GM13976 (cell line): ENCODE results near the gene DPP6.

Experiments used
- DNase-seq: peaks from one replicate; pipeline ENCODE4 v3.0.0; 2012; ENCODE audit warnings: low spot score
- in situ Hi-C: fragments of 300-500 bp; cut with MboI; formaldehyde crosslinking; loops from one replicate; pipeline ENCODE4 v1.12.0; 2022; ENCODE audit warnings: low sequenced_read_pairs, mixed read lengths, inconsistent platforms; ENCODE audit not compliant: unreplicated experiment
- TF ChIP-seq, protein P1 (sequence below): IDR thresholded peaks from 2 replicates; pipeline ENCODE4 v1.5.1; 2012; ENCODE audit warnings: borderline replicate concordance, mild to moderate bottlenecking; ENCODE audit not compliant: insufficient read depth; ENCODE audit errors: extremely low read depth, missing control alignments, control extremely low read depth

Gene DPP6

DNA sequence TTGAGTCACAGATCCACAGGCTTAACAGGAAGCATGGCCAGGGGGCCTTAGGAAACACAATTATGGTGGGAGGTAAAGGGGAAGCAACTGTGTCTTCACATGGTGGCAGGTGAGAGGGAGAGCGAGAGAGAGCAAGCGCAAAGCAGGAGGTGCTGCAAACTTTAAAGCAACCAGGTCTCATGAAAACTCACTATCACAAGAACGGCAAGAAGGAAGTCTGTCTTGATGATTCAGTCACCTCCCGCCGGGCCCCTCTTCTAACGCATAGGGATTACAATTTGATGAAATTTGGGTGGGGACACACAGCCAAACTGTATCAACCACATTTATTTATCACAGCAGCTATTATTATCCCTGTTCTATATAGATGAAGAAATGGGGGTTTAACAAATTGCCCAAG is 201.6 kb downstream of the DPP6 start:
- in situ Hi-C loops, result no loop called here
- DNase-seq, result no peak
- TF ChIP-seq, protein P1, sequence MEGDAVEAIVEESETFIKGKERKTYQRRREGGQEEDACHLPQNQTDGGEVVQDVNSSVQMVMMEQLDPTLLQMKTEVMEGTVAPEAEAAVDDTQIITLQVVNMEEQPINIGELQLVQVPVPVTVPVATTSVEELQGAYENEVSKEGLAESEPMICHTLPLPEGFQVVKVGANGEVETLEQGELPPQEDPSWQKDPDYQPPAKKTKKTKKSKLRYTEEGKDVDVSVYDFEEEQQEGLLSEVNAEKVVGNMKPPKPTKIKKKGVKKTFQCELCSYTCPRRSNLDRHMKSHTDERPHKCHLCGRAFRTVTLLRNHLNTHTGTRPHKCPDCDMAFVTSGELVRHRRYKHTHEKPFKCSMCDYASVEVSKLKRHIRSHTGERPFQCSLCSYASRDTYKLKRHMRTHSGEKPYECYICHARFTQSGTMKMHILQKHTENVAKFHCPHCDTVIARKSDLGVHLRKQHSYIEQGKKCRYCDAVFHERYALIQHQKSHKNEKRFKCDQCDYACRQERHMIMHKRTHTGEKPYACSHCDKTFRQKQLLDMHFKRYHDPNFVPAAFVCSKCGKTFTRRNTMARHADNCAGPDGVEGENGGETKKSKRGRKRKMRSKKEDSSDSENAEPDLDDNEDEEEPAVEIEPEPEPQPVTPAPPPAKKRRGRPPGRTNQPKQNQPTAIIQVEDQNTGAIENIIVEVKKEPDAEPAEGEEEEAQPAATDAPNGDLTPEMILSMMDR, result no peak

DNA sequence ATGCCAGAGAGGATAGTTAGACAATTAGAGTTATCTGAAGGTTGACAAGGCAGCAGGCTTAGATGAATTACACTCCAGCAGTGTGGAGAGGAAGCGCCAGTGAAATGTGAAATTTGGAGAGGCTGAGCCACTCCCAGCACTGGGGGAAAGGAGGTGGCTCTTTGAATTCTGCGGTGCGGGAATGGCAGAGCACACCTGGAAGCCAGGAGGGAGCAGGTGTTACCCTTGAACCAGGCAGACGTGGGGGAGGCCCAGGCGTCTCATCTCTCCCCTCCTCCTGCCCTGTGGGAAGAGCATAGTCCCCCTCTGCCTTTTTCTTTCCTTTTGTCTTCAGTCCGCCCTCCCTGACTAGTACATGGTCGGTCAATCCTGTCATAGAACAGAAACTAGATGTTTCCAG is 203.1 kb downstream of the DPP6 start:
- TF ChIP-seq, protein P1, result no peak
- in situ Hi-C loops, result no loop called here
- DNase-seq, result no peak

DNA sequence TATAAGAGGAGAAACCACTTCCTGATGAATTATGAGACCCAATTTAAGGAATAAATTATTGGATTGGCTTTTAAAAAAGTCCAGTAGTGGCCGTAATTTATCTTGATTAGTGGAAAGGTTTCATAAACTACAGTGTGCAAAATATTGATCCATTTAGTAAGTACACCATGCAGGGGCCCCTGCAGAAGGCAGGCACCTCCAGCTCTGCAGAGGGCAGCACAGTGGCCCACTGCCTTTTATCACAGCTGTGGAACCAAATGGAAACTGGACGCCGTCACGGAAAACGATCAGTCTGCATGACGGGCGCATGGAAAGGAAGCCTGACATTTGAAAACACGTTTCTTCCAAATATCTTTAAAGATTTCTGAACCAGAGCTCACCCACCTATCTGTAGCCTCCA is 204.0 kb downstream of the DPP6 start:
- TF ChIP-seq, protein P1, result no peak
- in situ Hi-C loops, result no loop called here
- no peak for DNase-seq

DNA sequence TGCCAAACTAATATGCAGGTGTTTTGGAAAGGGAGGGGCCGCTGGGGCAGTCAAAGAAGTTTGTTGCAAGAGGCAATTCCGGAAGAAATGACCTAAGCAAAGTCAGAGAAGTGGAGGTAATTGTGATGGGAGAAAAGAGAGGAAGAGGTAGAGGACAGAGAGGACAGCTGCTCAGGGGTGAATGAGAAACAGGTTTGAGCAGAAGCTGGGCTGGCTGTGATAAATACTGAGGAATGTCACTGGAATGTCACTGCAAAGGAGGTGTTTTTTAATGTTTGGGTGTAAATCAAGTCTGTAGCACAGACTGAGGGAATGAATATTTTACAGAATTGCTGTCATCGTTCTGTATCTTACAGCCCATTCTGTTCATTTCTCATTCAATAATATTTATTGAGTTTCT is 207.2 kb downstream of the DPP6 start:
- TF ChIP-seq, protein P1, result no peak
- in situ Hi-C loops, result no loop called here
- DNase-seq, result no peak

DNA sequence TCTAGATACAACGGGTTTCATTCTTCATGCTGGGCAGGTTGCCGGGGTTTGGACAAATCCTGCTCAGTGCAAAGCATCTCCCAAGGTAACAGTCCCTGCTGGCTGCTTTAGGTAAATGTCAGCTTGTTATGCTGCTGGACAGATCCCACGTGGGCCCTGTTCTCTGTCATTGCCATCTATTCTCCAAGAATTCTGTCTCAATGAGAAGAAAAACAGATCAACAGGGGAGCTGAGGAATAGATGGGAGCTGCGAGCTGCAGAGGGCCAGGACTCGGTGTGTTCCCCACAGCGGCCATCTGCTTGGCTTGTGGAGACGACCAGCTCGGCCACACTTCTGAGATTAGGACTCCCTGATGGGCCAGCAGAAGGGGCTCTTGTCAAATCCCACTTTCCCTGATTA is 235.2 kb downstream of the DPP6 start:
- in situ Hi-C loops, result no loop called here
- no peak for DNase-seq
- TF ChIP-seq, protein P1, result no peak

DNA sequence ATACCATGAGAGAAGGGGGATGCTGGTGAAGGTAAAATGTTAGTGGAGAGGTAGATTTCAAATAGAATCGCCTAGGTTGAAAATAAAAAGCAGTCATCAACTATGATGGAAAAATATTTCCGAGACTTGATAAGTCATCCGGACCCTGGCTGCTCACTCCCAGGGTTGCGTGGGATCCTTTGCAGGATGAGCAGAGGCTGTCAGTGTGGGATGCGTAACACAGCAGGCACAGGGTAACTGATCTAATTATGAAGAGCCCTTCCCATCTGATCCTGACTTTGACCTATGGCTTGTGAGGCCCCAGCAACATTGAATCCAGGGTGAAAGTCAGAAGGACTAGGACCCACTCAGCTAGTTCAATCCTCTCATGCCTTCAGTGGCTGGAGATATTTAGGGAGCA is 236.9 kb downstream of the DPP6 start:
- in situ Hi-C loops, result no loop called here
- DNase-seq, result no peak
- TF ChIP-seq, protein P1, result no peak

DNA sequence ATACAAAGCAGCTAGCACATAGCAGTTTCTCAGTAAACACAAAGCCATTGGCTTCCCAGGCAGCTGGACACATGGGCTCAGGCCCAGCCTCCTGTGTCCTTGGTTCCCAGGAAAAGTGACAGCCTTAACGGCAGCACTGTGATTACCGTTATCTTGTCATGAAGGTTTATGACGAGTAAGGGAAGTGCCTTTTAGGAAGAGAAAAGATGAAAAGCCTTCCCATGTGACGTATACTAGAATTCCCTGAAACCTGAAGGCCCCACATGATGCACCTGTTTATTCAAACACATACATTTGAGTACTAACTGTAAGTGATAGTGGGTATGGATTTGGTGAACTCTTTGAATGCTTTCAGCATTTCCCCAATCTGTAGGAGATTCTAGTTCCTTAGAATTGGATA is 244.2 kb downstream of the DPP6 start:
- DNase-seq, result no peak
- in situ Hi-C loops, result no loop called here
- TF ChIP-seq, protein P1, result no peak
